ENCODE data around the gene METTL17. TPM values are rescaled to one million over a fixed set of nuclear protein-coding genes. Genes with fewer than 3 reads are reported as not detected.

Gene METTL17
- total RNA-seq, 1 experiment from 2014 or later = 98.1 TPM

DNA sequence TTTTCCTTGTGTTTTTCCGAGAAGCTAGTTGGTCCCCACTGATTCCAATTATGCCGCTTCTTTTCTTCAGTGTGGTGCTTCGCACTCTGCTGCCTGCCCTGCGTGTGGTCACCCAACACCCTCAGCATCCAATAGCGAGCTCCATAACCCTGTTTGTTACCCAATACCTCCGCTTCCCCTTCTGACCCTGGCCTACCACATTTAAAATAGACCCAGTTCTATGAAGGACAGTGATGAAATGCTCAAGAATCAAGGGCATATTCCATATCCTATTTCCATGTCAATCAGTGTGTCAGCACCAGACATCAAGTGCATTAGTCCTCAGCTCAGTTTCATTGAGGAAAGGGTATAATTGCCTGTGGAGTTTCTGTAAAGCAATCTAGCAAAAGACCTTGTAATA is 25.5 kb downstream of the METTL17 start:
- H3K9me3 Mint-ChIP-seq = no peaks in the 10 kb centered on the region
- H3K36me3 Mint-ChIP-seq = peaks cover 2% of the 10 kb centered on the region; the same call in 1 of the 2 replicates
- ATAC-seq (no peak; the same call in 1 of the 2 replicates), DNase-seq (ENCODE audit: low spot score) (no peak)
- H3K27me3 Mint-ChIP-seq (ENCODE audit: low read depth) = peaks cover 3% of the 10 kb centered on the region
- CTCF ChIA-PET = interaction anchor here (0.6 to 9.1 kb wide), 47 partner anchors 8 to 708 kb away, joined by 3 to 670 read pairs (median 7); partner anchors contain the start of genes ARHGEF40, NDRG2, RNASE13 and RNASE7
- POLR2A ChIA-PET = interaction anchor here (1.2 to 2.3 kb wide), 7 partner anchors 9 to 79 kb away, joined by 7 to 26 read pairs (median 10); partner anchors contain the start of genes ARHGEF40 and NDRG2
- H3K4me3 Mint-ChIP-seq = no peak overlapping the region
- TF ChIP-seq, protein P1, sequence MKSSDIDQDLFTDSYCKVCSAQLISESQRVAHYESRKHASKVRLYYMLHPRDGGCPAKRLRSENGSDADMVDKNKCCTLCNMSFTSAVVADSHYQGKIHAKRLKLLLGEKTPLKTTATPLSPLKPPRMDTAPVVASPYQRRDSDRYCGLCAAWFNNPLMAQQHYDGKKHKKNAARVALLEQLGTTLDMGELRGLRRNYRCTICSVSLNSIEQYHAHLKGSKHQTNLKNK (CRISPR knock-in tag; IDR thresholded peaks at IDR 0.05) = no peak
- no peak for TF ChIP-seq ZNF232 (CRISPR knock-in tag; IDR thresholded peaks at IDR 0.05)
- TF ChIP-seq NR2C2 (CRISPR knock-in tag; IDR thresholded peaks at IDR 0.05) = no peak
- TF ChIP-seq, protein P2, sequence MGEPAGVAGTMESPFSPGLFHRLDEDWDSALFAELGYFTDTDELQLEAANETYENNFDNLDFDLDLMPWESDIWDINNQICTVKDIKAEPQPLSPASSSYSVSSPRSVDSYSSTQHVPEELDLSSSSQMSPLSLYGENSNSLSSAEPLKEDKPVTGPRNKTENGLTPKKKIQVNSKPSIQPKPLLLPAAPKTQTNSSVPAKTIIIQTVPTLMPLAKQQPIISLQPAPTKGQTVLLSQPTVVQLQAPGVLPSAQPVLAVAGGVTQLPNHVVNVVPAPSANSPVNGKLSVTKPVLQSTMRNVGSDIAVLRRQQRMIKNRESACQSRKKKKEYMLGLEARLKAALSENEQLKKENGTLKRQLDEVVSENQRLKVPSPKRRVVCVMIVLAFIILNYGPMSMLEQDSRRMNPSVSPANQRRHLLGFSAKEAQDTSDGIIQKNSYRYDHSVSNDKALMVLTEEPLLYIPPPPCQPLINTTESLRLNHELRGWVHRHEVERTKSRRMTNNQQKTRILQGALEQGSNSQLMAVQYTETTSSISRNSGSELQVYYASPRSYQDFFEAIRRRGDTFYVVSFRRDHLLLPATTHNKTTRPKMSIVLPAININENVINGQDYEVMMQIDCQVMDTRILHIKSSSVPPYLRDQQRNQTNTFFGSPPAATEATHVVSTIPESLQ (CRISPR knock-in tag; IDR thresholded peaks at IDR 0.05) = no peak
- TF ChIP-seq NR1H2 (CRISPR knock-in tag; IDR thresholded peaks at IDR 0.05) = no peak
- TF ChIP-seq ZNF416 (CRISPR knock-in tag; IDR thresholded peaks at IDR 0.05) = no peak
- TF ChIP-seq, protein P3, sequence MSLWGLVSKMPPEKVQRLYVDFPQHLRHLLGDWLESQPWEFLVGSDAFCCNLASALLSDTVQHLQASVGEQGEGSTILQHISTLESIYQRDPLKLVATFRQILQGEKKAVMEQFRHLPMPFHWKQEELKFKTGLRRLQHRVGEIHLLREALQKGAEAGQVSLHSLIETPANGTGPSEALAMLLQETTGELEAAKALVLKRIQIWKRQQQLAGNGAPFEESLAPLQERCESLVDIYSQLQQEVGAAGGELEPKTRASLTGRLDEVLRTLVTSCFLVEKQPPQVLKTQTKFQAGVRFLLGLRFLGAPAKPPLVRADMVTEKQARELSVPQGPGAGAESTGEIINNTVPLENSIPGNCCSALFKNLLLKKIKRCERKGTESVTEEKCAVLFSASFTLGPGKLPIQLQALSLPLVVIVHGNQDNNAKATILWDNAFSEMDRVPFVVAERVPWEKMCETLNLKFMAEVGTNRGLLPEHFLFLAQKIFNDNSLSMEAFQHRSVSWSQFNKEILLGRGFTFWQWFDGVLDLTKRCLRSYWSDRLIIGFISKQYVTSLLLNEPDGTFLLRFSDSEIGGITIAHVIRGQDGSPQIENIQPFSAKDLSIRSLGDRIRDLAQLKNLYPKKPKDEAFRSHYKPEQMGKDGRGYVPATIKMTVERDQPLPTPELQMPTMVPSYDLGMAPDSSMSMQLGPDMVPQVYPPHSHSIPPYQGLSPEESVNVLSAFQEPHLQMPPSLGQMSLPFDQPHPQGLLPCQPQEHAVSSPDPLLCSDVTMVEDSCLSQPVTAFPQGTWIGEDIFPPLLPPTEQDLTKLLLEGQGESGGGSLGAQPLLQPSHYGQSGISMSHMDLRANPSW (CRISPR knock-in tag; conservative IDR thresholded peaks at IDR 0.05; ENCODE audit: low read depth) = no peak
- TF ChIP-seq RORB (CRISPR knock-in tag; IDR thresholded peaks at IDR 0.05) = no peak
- H3K27ac Mint-ChIP-seq = no peak overlapping the region
- peaks cover 12% of the 10 kb centered on the region for H3K4me1 Mint-ChIP-seq

DNA sequence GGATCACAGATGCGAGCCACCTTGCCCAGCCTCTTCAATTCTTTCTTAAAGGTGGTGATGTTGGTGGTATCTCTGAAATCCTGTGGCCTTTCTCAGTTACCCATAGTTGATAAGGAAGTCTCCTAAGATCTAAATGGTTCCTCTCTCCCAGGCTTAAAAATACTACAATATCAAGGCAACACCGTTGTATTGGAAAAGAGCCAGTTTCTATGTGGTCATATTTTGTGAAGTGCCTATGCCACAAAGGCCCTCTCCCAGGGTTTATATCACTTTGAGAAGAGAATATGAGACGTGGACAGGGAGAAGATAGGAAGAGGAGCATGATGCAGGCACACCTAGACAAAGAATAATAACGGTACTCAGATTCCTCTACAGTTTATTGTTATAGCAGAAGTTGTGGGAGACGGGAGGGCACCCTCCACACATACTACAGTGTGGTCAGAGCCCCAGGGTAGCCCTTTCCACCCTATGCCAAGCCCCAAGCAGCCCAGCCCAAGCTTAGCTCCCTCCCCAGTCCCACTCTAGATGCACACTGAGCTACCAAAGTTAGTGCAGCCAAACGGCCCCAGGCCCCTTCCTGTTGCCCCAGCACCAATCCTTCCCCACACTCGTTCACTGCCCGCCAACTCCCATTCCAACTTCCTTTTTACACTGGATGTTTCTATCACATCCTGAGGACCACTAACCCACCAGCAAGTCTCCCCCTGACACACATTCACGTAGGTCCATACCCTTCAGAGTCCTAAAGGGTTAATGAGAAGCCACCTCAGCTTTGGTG is 26.8 kb downstream of the METTL17 start:
- DNase-seq (ENCODE audit: low spot score) (no peak), ATAC-seq (no peak)
- Mint-ChIP-seq H3K9me3 (no peaks in the 10 kb centered on the region), H3K36me3 (peaks cover 5% of the 10 kb centered on the region; the same call in 1 of the 2 replicates), H3K27ac (no peak overlapping the region), H3K4me1 (peaks cover 12% of the 10 kb centered on the region), H3K27me3 (ENCODE audit: low read depth) (peaks cover 3% of the 10 kb centered on the region), H3K4me3 (no peak overlapping the region)
- CTCF ChIA-PET = interaction anchor here (2.4 to 9.1 kb wide), 8 partner anchors 17 to 159 kb away, joined by 5 to 670 read pairs (median 82); partner anchors contain the start of genes ARHGEF40, RNASE7, RNASE8 and SLC39A2
- POLR2A ChIA-PET = interaction anchor here (2.3 kb wide), 1 partner anchor 23 kb away, joined by 26 read pairs; no protein-coding TSS in a partner anchor
- TF ChIP-seq, protein P4, sequence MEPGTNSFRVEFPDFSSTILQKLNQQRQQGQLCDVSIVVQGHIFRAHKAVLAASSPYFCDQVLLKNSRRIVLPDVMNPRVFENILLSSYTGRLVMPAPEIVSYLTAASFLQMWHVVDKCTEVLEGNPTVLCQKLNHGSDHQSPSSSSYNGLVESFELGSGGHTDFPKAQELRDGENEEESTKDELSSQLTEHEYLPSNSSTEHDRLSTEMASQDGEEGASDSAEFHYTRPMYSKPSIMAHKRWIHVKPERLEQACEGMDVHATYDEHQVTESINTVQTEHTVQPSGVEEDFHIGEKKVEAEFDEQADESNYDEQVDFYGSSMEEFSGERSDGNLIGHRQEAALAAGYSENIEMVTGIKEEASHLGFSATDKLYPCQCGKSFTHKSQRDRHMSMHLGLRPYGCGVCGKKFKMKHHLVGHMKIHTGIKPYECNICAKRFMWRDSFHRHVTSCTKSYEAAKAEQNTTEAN (CRISPR knock-in tag; IDR thresholded peaks at IDR 0.05) = no peak
- TF ChIP-seq PRRX2 (CRISPR knock-in tag; IDR thresholded peaks at IDR 0.05) = no peak
- no peak for TF ChIP-seq SMAD4 (CRISPR knock-in tag; IDR thresholded peaks at IDR 0.05)
- TF ChIP-seq, protein P5, sequence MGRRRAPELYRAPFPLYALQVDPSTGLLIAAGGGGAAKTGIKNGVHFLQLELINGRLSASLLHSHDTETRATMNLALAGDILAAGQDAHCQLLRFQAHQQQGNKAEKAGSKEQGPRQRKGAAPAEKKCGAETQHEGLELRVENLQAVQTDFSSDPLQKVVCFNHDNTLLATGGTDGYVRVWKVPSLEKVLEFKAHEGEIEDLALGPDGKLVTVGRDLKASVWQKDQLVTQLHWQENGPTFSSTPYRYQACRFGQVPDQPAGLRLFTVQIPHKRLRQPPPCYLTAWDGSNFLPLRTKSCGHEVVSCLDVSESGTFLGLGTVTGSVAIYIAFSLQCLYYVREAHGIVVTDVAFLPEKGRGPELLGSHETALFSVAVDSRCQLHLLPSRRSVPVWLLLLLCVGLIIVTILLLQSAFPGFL (CRISPR knock-in tag; IDR thresholded peaks at IDR 0.05; ENCODE audit: borderline replicate concordance) = no peak
- no peak for TF ChIP-seq ETV6 (CRISPR knock-in tag; IDR thresholded peaks at IDR 0.05)

Data from WTC11 (cell line).